Central memory CD8-positive, alpha-beta T cell (primary cell): ENCODE results near the gene CCDC12.
A peak's percentile ranks its signal among the peaks of the same experiment; 100 is the strongest.

Experiments
- ATAC-seq: fragments of 150-1000 bp; cut with Tn5 transposase; replicated peaks from 2 replicates; pipeline ENCODE4 v1.10.0; 2022; ENCODE audit warnings: mild to moderate bottlenecking, moderate FRiP score, moderate number of reproducible peaks; ENCODE audit not compliant: poor library complexity, severe bottlenecking; ENCODE audit errors: extremely low read depth
- DNase-seq, 2 donors: peaks; one replicate each; pipeline ENCODE4 v3.0.0; 2021; ENCODE audit warnings: low spot score in 2 of 2
- H3K27ac Mint-ChIP-seq: one replicate; pipeline ENCODE4 v1.8.0; 2022; ENCODE audit warnings: low read depth, mild to moderate bottlenecking, moderate library complexity, mixed read lengths
- H3K27me3 Mint-ChIP-seq: one replicate; pipeline ENCODE4 v1.8.0; 2022; ENCODE audit warnings: mixed read lengths
- H3K36me3 Mint-ChIP-seq: one replicate; pipeline ENCODE4 v1.8.0; 2022; ENCODE audit warnings: mild to moderate bottlenecking, moderate library complexity, mixed read lengths; ENCODE audit not compliant: insufficient read depth
- H3K4me1 Mint-ChIP-seq: one replicate; pipeline ENCODE4 v1.8.0; 2022; ENCODE audit warnings: mixed read lengths
- H3K4me3 Mint-ChIP-seq: one replicate; pipeline ENCODE4 v1.8.0; 2022; ENCODE audit warnings: mild to moderate bottlenecking, moderate library complexity, mixed read lengths
- H3K9me3 Mint-ChIP-seq: one replicate; pipeline ENCODE4 v1.8.0; 2022; ENCODE audit warnings: mixed read lengths

Gene CCDC12

DNA sequence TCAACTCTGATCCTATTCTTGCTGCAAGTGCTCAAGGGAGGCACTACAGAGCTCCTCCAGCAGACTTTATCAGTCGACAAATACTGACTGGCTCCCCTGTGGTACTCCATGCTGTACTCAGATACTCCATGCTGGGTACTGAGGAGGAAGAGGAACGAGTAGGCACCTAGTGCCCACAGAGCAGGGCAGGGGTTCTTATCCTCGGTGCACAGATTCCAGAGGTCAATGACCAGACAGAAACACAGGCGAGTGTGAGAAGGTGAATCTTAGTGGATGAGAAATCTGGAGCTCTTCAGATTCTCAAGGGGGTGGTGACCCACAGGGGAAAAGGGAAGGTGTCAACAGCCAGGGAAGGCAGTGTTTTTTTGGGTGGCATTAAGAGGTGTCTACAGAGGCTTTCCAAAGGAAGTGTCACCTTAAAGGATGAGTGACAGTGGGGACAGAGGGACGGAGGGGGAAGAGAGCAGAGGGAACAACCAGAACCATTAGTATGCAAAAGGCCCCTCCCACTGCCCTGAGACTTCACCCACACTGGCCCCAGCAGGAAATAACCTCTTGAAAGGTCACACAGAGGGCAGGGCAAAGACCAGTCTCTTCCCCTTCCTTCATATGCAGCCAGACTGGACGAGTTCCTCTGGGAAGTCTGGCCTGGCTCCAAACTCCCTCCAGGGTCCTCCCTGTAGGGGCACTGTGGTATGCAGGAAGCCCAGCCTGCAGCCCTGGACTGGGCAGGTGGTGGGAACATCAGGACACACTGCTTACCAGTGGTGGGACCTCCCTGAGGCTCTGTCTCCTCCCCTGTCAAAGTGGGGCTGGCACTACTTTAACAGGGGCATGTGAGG lies 27.5 kb downstream of the CCDC12 start:
- Mint-ChIP-seq H3K36me3 (peaks cover 25% of the 10 kb centered on the region), H3K9me3 (no peaks in the 10 kb centered on the region), H3K27me3 (no peaks in the 10 kb centered on the region), H3K4me1 (peaks cover 95% of the 10 kb centered on the region), H3K4me3 (peak overlapping the region; percentile 73), H3K27ac (peak overlapping the region; percentile 96)
- ATAC-seq (no peak), DNase-seq (no peak)

- Mint-ChIP-seq H3K27me3 (no peaks in the 10 kb centered on the region), H3K27ac (peak overlapping the region; percentile 96), H3K36me3 (peaks cover 23% of the 10 kb centered on the region), H3K9me3 (no peaks in the 10 kb centered on the region), H3K4me1 (peaks cover 86% of the 10 kb centered on the region), H3K4me3 (peak overlapping the region; percentile 73)
- ATAC-seq = peak; percentile 79
- peak; percentile 47 to 77 for DNase-seq
Measured at GRCh38 chr3:46947981-46948791, 28.4 kb downstream of the CCDC12 start.

GRCh38 chr3:46947546-46947901 lies 29.0 kb downstream of the CCDC12 start:
- DNase-seq (peak in 1 of 2 donors; percentile 30), ATAC-seq (peak; percentile 33)
- Mint-ChIP-seq H3K27me3 (no peaks in the 10 kb centered on the region), H3K4me1 (peaks cover 84% of the 10 kb centered on the region), H3K4me3 (peak overlapping the region; percentile 73), H3K27ac (peak overlapping the region; percentile 96), H3K36me3 (peaks cover 23% of the 10 kb centered on the region), H3K9me3 (no peaks in the 10 kb centered on the region)

DNA sequence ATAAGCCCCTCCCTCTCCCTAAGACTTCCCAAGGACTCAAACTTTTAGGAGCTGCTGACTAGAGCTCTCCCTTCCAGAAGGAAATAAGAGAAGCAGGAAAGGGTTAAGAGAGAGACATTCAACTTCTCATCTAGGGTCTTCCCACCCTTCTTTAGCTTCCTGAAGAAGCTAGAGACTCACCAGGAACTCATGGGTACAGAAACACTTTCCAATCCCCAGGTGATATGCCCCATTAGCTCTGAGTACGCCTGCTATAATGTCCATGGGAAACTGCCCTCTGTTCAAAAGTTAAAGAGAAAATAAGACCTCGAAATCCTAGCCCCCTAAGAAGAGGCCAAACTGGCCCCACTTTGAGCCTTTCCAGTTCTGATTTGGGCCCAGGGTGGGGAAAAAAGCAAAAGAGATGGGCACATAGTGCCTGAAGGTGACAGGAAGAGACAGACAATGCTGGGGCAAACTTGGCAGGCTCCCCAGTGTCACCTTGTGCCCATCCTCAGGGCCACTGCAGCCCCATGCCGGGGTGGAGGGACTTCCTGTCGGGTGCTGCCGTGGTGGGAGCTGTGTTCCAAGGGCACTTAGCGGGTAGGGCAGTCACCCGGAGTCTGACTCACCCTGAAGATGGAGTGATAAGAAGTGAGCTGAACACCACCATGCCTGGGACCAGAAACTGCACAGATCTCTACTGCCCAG lies 29.5 kb downstream of the CCDC12 start:
- Mint-ChIP-seq H3K27ac (peak overlapping the region; percentile 96), H3K36me3 (peaks cover 23% of the 10 kb centered on the region), H3K4me1 (peaks cover 84% of the 10 kb centered on the region), H3K9me3 (no peaks in the 10 kb centered on the region), H3K4me3 (peak overlapping the region; percentile 73), H3K27me3 (no peaks in the 10 kb centered on the region)
- ATAC-seq (peak; percentile 63), DNase-seq (peak; percentile 53 to 76)

- H3K4me3 Mint-ChIP-seq = peak overlapping the region; percentile 73
- peak overlapping the region; percentile 96 for H3K27ac Mint-ChIP-seq
- no peaks in the 10 kb centered on the region for H3K27me3 Mint-ChIP-seq
- ATAC-seq (no peak), DNase-seq (no peak)
- peaks cover 82% of the 10 kb centered on the region for H3K4me1 Mint-ChIP-seq
- H3K36me3 Mint-ChIP-seq = peaks cover 25% of the 10 kb centered on the region
- no peaks in the 10 kb centered on the region for H3K9me3 Mint-ChIP-seq
Measured at GRCh38 chr3:46946416-46946815, 30.1 kb downstream of the CCDC12 start.

DNA sequence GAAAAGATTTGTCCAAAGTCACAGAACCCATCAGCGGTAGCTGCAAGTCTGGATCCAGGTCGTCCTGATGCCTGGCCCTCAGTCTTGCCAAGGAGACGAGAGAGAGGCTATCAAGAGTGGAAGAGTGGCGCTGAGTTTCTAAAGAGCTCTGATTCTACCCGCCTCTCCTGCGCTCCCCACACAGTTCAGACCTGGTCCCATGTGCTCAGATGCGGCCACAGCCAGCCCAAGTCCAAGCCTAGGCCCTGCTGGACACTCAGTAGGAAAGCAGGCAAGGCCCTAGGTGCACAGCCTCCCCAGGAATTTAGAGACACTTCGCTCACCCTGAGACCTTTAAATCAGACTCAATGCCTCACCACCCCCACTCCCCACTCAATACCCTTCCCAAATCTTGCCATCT lies 32.4 kb downstream of the CCDC12 start:
- Mint-ChIP-seq H3K36me3 (peaks cover 40% of the 10 kb centered on the region), H3K9me3 (no peaks in the 10 kb centered on the region), H3K4me3 (peak overlapping the region; percentile 42), H3K27ac (peak overlapping the region; percentile 96), H3K27me3 (no peaks in the 10 kb centered on the region), H3K4me1 (peaks cover 79% of the 10 kb centered on the region)
- DNase-seq (no peak), ATAC-seq (no peak)

DNA sequence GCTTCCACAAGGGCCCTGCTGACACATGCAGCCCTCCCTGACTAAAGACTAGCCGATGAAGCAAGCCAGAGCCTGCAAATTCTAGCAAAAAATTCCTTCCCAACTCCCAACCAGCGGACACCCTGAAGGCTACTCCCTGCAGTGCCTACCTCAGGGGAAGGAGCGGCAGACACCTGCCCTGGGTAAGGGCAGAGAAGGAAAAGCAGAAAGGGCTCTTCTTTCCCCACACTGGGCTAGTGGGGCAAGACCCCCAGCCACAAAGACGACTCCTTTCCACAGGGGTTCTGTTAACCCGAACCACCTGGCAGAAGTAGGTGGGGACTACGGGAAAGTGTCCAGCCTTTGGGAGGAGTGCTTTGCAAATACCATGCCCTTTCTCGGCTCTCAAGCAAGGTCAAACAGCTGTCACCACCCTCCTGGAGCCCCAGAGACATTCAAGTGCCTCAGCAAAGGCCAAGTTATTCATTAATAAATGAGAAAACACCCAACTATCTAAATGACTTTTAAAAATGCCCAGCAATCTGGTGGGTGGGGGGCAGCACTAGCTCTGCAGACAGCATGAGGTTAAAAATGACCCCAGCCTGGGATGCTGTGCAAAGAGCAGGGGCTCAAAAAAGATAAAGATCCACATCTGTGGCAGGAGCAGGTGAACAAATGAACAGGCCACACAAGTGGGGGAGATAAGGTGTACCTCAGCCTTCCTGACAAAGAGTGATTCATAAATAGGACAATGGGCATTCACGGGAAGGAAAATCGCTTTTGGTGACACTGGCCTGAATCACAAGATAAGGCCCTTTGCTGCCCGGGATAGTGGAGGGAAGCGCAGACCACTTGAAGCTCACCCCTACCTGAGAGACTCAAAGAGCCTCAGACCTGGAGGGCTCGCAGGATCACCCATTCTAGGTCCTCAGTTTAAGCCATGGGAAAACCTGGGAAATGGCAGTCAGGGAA lies 33.0 kb downstream of the CCDC12 start:
- H3K36me3 Mint-ChIP-seq = peaks cover 43% of the 10 kb centered on the region
- ATAC-seq (no peak), DNase-seq (no peak)

GRCh38 chr3:46942481-46943236 lies 33.9 kb downstream of the CCDC12 start:
- H3K27ac Mint-ChIP-seq = peak overlapping the region; percentile 56
- no peak overlapping the region for H3K4me3 Mint-ChIP-seq
- H3K4me1 Mint-ChIP-seq = peaks cover 74% of the 10 kb centered on the region
- ATAC-seq (no peak), DNase-seq (no peak)
- peaks cover 39% of the 10 kb centered on the region for H3K36me3 Mint-ChIP-seq
- H3K9me3 Mint-ChIP-seq = no peaks in the 10 kb centered on the region
- no peaks in the 10 kb centered on the region for H3K27me3 Mint-ChIP-seq

More for the DNA sequence above, 33.0 kb downstream of the CCDC12 start:
- no peak overlapping the region for H3K4me3 Mint-ChIP-seq
- no peaks in the 10 kb centered on the region for H3K9me3 Mint-ChIP-seq
- H3K4me1 Mint-ChIP-seq = peaks cover 79% of the 10 kb centered on the region
- H3K27me3 Mint-ChIP-seq = no peaks in the 10 kb centered on the region
- H3K27ac Mint-ChIP-seq = peak overlapping the region; percentile 96

- no peak for ATAC-seq
- Mint-ChIP-seq H3K4me3 (no peak overlapping the region), H3K27me3 (no peaks in the 10 kb centered on the region), H3K36me3 (peaks cover 36% of the 10 kb centered on the region), H3K4me1 (peaks cover 71% of the 10 kb centered on the region), H3K9me3 (no peaks in the 10 kb centered on the region), H3K27ac (peak overlapping the region; percentile 56)
- no peak for DNase-seq
Measured at GRCh38 chr3:46942076-46942475, 34.5 kb downstream of the CCDC12 start.

DNA sequence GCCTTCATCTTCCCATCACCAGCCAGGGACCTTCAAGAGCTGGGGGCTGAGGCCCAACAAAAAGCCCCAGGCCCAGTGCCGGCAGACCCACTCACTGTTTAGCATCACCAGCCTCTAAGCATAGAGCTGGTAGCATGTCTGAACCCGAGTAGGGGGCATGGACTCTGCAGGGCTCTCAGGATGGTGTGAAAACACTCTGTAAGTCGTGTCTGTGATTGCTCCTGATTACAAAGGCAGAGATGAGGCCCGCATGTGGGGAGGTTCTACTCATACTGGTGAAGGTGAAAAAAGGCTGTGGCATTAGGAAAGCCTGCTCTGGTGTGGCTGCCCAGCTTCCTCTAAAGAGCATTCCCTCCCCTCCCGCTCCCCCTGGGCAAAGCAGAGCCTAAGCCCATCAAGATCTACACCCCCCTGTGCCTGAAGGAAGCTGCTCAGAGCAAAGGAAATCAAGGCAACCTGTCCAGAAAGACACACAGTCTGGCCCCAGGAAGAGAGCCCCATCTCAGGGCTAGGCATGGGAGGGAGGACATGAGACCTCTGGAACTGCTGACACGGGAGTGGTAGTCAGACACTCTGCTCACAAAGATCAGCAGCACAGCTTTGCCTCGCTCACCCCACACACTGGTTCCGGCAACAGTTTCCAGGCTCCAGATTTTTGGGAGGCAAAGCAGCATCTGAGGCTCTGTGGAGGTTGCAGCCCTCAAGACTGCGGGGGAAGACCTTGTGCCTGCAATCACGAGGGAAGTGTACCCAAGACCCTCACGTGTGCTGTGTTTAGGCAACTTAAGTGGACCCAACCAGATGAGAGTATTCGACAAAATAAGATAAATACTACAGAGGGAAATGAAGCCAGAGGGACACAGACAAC lies 36.7 kb downstream of the CCDC12 start:
- peaks cover 42% of the 10 kb centered on the region for H3K36me3 Mint-ChIP-seq
- peak overlapping the region; percentile 68 for H3K27ac Mint-ChIP-seq
- H3K4me3 Mint-ChIP-seq = no peak overlapping the region
- DNase-seq (no peak), ATAC-seq (peak; percentile 32)
- H3K27me3 Mint-ChIP-seq = no peaks in the 10 kb centered on the region
- no peaks in the 10 kb centered on the region for H3K9me3 Mint-ChIP-seq
- peaks cover 54% of the 10 kb centered on the region for H3K4me1 Mint-ChIP-seq
